Peyer's patch (tissue), 4 donors: ENCODE measurements around the gene ARHGEF7. TPM values are rescaled to one million over a fixed set of nuclear protein-coding genes. Genes with fewer than 3 reads are reported as not detected.
A peak's percentile ranks its signal among the peaks of the same experiment; 100 is the strongest.

Source experiments
- DNase-seq, 3 donors: peaks; one replicate each; pipeline ENCODE4 v3.0.0-alpha.2; 2017 to 2019
- H3K27ac ChIP-seq, 4 donors: fragments of 200-600 bp; sonication (generic); one replicate each; pipeline ENCODE4 v1.5.1; 2016 to 2019
- H3K27me3 ChIP-seq, 2 donors: fragments of 200-600 bp; sonication (generic); one replicate each; pipeline ENCODE4 v1.5.1; 2019
- H3K36me3 ChIP-seq, 3 donors: fragments of 200-600 bp; sonication (generic); one replicate each; pipeline ENCODE4 v1.5.1; 2016 to 2019
- H3K4me1 ChIP-seq, 4 donors: fragments of 200-600 bp; sonication (generic); one replicate each; pipeline ENCODE4 v1.5.1; 2016 to 2019
- H3K4me3 ChIP-seq, 4 donors: fragments of 200-600 bp; sonication (generic); 1 replicate in 3 of 4; 2 replicates in 1 of 4; pipeline ENCODE4 v1.5.1; 2016 to 2019; ENCODE audit warnings: mild to moderate bottlenecking in 1 of 4
- H3K9me3 ChIP-seq, 4 donors: fragments of 200-600 bp; sonication (generic); one replicate each; pipeline ENCODE4 v1.5.1; 2016 to 2019; ENCODE audit warnings: mild to moderate bottlenecking in 1 of 4
- POLR2A ChIP-seq, 2 donors: fragments of 450-650 bp; IDR thresholded peaks; one replicate each; pipeline ENCODE4 v1.5.1; 2017; ENCODE audit warnings: antibody characterized with exemption in 2 of 2, mild to moderate bottlenecking in 2 of 2, moderate library complexity in 2 of 2
- total RNA-seq, 4 donors: library from RNA; depleted of rRNA; stranded (reverse); fragments of >200 nt; gene quantifications; one replicate each; pipeline ENCODE4 v1.1.0, GENCODE V29; 2016
- TF ChIP-seq, protein P1 (sequence below), 6 experiments: fragments of 450-650 bp in 4 of 6; fragments of 200-600 bp in 2 of 6; sonication (generic) in 1 of 6; IDR thresholded peaks; one replicate each; pipeline ENCODE4 v1.5.1; 2017 to 2019; ENCODE audit warnings: antibody characterized with exemption in 6 of 6, mild to moderate bottlenecking in 3 of 6, moderate library complexity in 1 of 6

Gene ARHGEF7
- total RNA-seq, 4 donors from 2014 or later = 58.1 to 117 (median 95.5) TPM

GRCh38 chr13:111278743-111279652 is 163.9 kb downstream of the ARHGEF7 start:
- H3K4me3 ChIP-seq = no peak overlapping the region
- no peak for TF ChIP-seq POLR2A (IDR thresholded peaks at IDR 0.05)
- TF ChIP-seq, protein P1, sequence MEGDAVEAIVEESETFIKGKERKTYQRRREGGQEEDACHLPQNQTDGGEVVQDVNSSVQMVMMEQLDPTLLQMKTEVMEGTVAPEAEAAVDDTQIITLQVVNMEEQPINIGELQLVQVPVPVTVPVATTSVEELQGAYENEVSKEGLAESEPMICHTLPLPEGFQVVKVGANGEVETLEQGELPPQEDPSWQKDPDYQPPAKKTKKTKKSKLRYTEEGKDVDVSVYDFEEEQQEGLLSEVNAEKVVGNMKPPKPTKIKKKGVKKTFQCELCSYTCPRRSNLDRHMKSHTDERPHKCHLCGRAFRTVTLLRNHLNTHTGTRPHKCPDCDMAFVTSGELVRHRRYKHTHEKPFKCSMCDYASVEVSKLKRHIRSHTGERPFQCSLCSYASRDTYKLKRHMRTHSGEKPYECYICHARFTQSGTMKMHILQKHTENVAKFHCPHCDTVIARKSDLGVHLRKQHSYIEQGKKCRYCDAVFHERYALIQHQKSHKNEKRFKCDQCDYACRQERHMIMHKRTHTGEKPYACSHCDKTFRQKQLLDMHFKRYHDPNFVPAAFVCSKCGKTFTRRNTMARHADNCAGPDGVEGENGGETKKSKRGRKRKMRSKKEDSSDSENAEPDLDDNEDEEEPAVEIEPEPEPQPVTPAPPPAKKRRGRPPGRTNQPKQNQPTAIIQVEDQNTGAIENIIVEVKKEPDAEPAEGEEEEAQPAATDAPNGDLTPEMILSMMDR (IDR thresholded peaks at IDR 0.05) = no peak
- H3K27ac ChIP-seq = no peak overlapping the region
- no peak for DNase-seq
- no peaks in the 10 kb centered on the region for H3K9me3 ChIP-seq
- no peaks in the 10 kb centered on the region for H3K4me1 ChIP-seq
- H3K27me3 ChIP-seq = no peaks in the 10 kb centered on the region
- peaks cover 0 to 69% (median 0%) of the 10 kb centered on the region in 3 donors for H3K36me3 ChIP-seq

GRCh38 chr13:111280226-111280625 is 165.1 kb downstream of the ARHGEF7 start:
- Histone ChIP-seq H3K4me1 (no peaks in the 10 kb centered on the region), H3K9me3 (no peaks in the 10 kb centered on the region), H3K27ac (no peak overlapping the region), H3K4me3 (no peak overlapping the region), H3K36me3 (peaks cover 0 to 81% (median 0%) of the 10 kb centered on the region in 3 donors), H3K27me3 (no peaks in the 10 kb centered on the region)
- TF ChIP-seq, protein P1 (IDR thresholded peaks at IDR 0.05) = no peak
- DNase-seq = no peak

DNA sequence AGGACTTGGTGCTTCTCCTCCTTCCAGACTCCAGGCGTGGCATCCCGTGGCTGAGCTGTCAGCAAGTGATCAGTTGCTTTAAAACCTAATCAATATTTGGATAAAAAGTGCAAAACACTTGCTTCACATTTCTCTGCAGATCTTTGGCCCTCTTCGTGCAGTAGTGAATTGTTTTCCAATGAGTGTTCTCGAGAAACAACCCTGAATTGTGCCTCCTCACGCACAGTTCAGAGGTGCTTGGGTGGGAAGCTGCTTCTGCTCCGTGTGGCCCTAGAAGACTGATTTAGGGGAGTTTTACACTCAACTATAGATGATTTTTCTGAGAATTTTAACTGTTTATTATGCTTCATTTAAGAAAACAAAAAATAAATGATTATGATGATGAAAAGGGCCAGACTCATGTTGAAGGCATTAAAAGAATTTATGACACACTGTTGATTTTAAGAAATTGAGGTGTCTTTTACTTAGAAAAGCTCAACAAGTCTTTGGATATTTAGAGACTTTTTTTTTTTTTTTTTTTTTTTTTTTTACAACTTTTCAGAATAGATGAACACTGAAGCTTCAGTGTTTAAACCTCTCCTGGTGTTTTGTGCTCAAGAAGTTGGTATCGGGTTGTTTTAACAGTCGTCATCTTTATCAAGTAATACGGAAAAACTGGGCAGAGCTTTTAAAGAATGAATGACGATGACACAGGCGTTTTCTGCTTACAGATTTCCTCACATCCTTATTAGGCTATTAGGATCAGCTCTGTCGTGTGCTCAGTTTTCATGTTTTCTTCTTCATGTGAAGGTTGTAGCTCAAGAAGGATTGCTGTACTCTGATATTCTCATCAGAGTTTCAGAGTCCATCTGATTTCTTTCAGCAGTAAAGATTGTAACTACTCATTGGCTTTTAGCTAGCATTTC is 165.8 kb downstream of the ARHGEF7 start:
- TF ChIP-seq, protein P1 (IDR thresholded peaks at IDR 0.05) = no peak
- Histone ChIP-seq H3K27ac (peak overlapping the region in 2 of 4 donors; percentile 38 to 73), H3K4me3 (no peak overlapping the region), H3K4me1 (no peaks in the 10 kb centered on the region), H3K9me3 (no peaks in the 10 kb centered on the region), H3K27me3 (no peaks in the 10 kb centered on the region), H3K36me3 (peaks cover 0 to 82% (median 0%) of the 10 kb centered on the region in 3 donors)
- DNase-seq = no peak

DNA sequence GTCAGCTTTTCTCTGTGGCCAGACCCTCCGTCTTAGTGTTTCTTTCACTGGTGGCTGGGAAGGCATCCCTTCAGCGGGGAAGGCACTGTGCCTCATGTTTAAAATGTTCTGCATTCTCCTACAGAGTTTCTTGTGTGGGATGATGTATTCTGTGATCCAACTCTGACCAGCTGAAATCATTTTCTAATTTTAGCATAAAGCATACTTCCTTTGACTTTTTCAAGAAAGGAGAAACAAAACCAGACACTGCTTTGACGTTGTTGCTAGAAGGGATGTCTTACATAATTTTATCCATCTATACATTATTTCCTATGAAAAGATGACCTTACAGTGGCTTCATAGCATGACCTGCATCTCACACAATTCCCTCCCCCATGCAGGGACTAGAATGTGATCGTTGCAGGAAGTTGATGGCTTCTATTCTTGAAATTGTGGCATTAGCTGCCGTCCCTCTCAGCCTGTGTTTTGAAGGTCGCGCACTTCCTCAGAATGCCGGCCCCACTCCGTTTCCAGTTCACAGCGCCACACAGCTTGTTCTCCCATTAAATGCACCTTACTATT is 166.7 kb downstream of the ARHGEF7 start:
- peaks cover 0 to 82% (median 0%) of the 10 kb centered on the region in 3 donors for H3K36me3 ChIP-seq
- no peak for DNase-seq
- TF ChIP-seq, protein P1 (IDR thresholded peaks at IDR 0.05) = no peak
- TF ChIP-seq POLR2A (IDR thresholded peaks at IDR 0.05) = no peak

DNA sequence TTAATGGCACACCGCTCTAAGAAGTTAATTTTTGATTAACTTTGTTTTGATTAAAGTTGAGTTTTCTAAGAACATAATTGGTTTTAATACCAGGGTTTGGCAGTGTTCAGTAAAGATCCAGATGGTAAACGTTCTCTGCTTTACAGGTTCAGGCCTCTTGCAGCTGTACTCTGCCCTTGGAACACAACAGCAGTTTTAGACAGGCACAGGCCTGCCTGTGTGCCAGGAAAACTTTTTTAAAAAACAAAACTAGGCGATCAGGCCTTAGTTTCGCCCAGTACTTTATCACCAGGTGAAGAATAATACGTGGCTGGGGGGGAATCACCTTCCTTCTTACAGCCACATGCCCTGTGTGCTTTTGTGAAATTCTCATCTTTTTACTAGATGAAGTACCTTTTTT is 167.3 kb downstream of the ARHGEF7 start:
- peak overlapping the region in 1 of 4 donors; percentile 73 for H3K27ac ChIP-seq
- no peaks in the 10 kb centered on the region for H3K27me3 ChIP-seq
- no peak overlapping the region for H3K4me3 ChIP-seq
- no peak for TF ChIP-seq POLR2A (IDR thresholded peaks at IDR 0.05)
- TF ChIP-seq, protein P1 (IDR thresholded peaks at IDR 0.05) = no peak
- DNase-seq = no peak
- peaks cover 0 to 88% (median 0%) of the 10 kb centered on the region in 3 donors for H3K36me3 ChIP-seq
- no peaks in the 10 kb centered on the region for H3K4me1 ChIP-seq
- H3K9me3 ChIP-seq = no peaks in the 10 kb centered on the region

More for the DNA sequence above, 166.7 kb downstream of the ARHGEF7 start:
- H3K27me3 ChIP-seq = no peaks in the 10 kb centered on the region
- H3K27ac ChIP-seq = peak overlapping the region in 2 of 4 donors; percentile 38 to 73
- no peaks in the 10 kb centered on the region for H3K4me1 ChIP-seq
- no peaks in the 10 kb centered on the region for H3K9me3 ChIP-seq
- H3K4me3 ChIP-seq = no peak overlapping the region
